HG03280 (cell line): ENCODE results near the gene HLA-F.

Source experiments
- ATAC-seq: cut with Tn5 transposase; IDR thresholded peaks from one replicate; pipeline ENCODE4 v1.9.1; 2021; ENCODE audit warnings: mild to moderate bottlenecking, moderate library complexity; ENCODE audit not compliant: unreplicated experiment

HLA-F gene

GRCh38 chr6:29723666-29724588 lies 693 bp downstream of the HLA-F start:
- peak; percentile 42 for ATAC-seq

- no peak for ATAC-seq
Observed at GRCh38 chr6:29724937-29725869, 2.0 kb downstream of the HLA-F start.

- no peak for ATAC-seq
Observed at GRCh38 chr6:29726001-29726400, 2.8 kb downstream of the HLA-F start.

- ATAC-seq: no peak
Observed at GRCh38 chr6:29726571-29727194, 3.4 kb downstream of the HLA-F start.

- ATAC-seq: no peak
Observed at GRCh38 chr6:29727637-29728036, 4.4 kb downstream of the HLA-F start.

- ATAC-seq: no peak
Observed at GRCh38 chr6:29728173-29728874, 5.1 kb downstream of the HLA-F start.

- no peak for ATAC-seq
Observed at GRCh38 chr6:29728875-29729270, 5.6 kb downstream of the HLA-F start.

- ATAC-seq: no peak
Observed at GRCh38 chr6:29729774-29730328, 6.6 kb downstream of the HLA-F start.

GRCh38 chr6:29730575-29731126 lies 7.4 kb downstream of the HLA-F start:
- ATAC-seq: no peak

- no peak for ATAC-seq
Observed at GRCh38 chr6:29731281-29731680, 8.0 kb downstream of the HLA-F start.

GRCh38 chr6:29733057-29733456 lies 9.8 kb downstream of the HLA-F start:
- ATAC-seq: no peak

- no peak for ATAC-seq
Observed at GRCh38 chr6:29734046-29735018, 11.1 kb downstream of the HLA-F start.

GRCh38 chr6:29736563-29736962 lies 13.3 kb downstream of the HLA-F start:
- no peak for ATAC-seq

- ATAC-seq: no peak
Observed at GRCh38 chr6:29737707-29738630, 14.7 kb downstream of the HLA-F start.

GRCh38 chr6:29739136-29739881 lies 16.1 kb downstream of the HLA-F start:
- no peak for ATAC-seq

GRCh38 chr6:29739882-29740261 lies 16.6 kb downstream of the HLA-F start:
- no peak for ATAC-seq

GRCh38 chr6:29741592-29741991 lies 18.4 kb downstream of the HLA-F start:
- ATAC-seq: no peak
